ENCODE measurements around the gene NCAM1. TPM values are rescaled to one million over a fixed set of nuclear protein-coding genes. Genes with fewer than 3 reads are reported as not detected.

The NCAM1 gene
- total and polyA plus RNA-seq, 2 donors (not counting 3 experiments of a cell fraction or from before 2014, with no cell fraction given), result 0.03 TPM; not detected in 1

DNA sequence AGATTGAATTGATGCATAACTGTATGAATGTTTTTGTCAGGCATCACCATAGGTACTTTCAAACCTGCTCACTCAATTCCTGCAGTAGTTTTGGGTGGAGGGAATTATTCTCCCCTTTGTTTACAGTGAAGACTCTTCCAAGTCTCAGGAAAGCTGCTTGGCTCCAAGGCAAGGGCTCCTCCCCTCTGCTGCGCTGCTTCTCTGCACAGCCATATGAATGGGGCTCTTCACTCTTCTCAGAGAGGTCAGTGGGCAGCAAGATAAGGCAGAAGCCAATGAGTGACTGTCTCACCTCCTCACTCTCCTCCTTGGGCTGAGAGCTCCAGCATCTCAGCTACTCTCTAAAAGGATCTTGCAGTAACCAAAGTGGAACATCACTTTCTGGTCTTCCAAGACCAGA, 187.4 kb downstream of the NCAM1 start:
- Histone ChIP-seq H3K79me2 (ENCODE audit: control insufficient read depth, insufficient read depth, low read length) (no peaks in the 10 kb centered on the region), H3K4me2 (ENCODE audit: insufficient read depth, low read length) (no peak overlapping the region), H3K9ac (replicated peaks; ENCODE audit: extremely low read depth, insufficient read depth, low read length) (no peak overlapping the region), H3K4me3 (replicated peaks in 1 of 3; ENCODE audit: insufficient read depth in 1 of 3, low read depth in 1 of 3, low read length in 3 of 3) (no peak overlapping the region), H3K9me3 (replicated peaks; ENCODE audit: control insufficient read depth, insufficient read depth, low read length) (no peaks in the 10 kb centered on the region), H3K36me3 (ENCODE audit: control insufficient read depth in 2 of 2, extremely low read depth in 1 of 2, insufficient read depth in 2 of 2, low read length in 2 of 2) (no peaks in the 10 kb centered on the region), H3K27ac (ENCODE audit: insufficient read depth, low read depth, low read length) (no peak overlapping the region), H3K27me3 (ENCODE audit: control insufficient read depth in 2 of 2, insufficient read depth in 2 of 2, low read length in 2 of 2) (no peaks in the 10 kb centered on the region), H4K20me1 (replicated peaks; ENCODE audit: control insufficient read depth, extremely low read depth, insufficient read depth, low read length) (no peaks in the 10 kb centered on the region), H3K4me1 (ENCODE audit: control insufficient read depth, extremely low read depth, insufficient read depth, low read length) (no peaks in the 10 kb centered on the region), H3K9me1 (replicated peaks; ENCODE audit: control insufficient read depth, extremely low read depth, insufficient read depth, low read length) (no peaks in the 10 kb centered on the region), H2AFZ (ENCODE audit: low read depth, low read length) (no peak overlapping the region)
- dilution Hi-C loops (cut with MboI; ENCODE audit: extremely low pct_ligation_motif_present, low sequenced_read_pairs), result no loop called here
- no peak for FAIRE-seq
- DNase-seq (ENCODE audit: low read depth, low spot score), result no peak
- CTCF ChIA-PET, result no interaction called here
- POLR2A ChIA-PET, result no interaction called here
- intact Hi-C loops (cut with micrococcal nuclease), result no loop called here
- BruUV-seq (replicated peaks), result no TSS peak
- TF ChIP-seq MYC (IDR thresholded peaks at IDR 0.05; ENCODE audit: low read depth, low read length) (no peak), JUN (IDR thresholded peaks at IDR 0.05; ENCODE audit: borderline replicate concordance, insufficient read depth, insufficient read length, low read depth) (no peak), GATA2 (IDR thresholded peaks at IDR 0.05; ENCODE audit: insufficient read depth, insufficient read length, low read depth, low read length) (no peak), EZH2 (IDR thresholded peaks at IDR 0.05; ENCODE audit: borderline replicate concordance, low read depth, low read length, severe bottlenecking) (no peak), MAX (IDR thresholded peaks at IDR 0.05; ENCODE audit: insufficient read depth, insufficient read length) (no peak), POLR2AphosphoS5 (IDR thresholded peaks at IDR 0.05; ENCODE audit: insufficient read depth, low read depth, low read length) (no peak), POLR2A (IDR thresholded peaks at IDR 0.05; ENCODE audit: low read depth, low read length) (no peak), FOS (IDR thresholded peaks at IDR 0.05; ENCODE audit: borderline replicate concordance, insufficient read depth, low read length) (no peak)
- TF ChIP-seq, protein P1, sequence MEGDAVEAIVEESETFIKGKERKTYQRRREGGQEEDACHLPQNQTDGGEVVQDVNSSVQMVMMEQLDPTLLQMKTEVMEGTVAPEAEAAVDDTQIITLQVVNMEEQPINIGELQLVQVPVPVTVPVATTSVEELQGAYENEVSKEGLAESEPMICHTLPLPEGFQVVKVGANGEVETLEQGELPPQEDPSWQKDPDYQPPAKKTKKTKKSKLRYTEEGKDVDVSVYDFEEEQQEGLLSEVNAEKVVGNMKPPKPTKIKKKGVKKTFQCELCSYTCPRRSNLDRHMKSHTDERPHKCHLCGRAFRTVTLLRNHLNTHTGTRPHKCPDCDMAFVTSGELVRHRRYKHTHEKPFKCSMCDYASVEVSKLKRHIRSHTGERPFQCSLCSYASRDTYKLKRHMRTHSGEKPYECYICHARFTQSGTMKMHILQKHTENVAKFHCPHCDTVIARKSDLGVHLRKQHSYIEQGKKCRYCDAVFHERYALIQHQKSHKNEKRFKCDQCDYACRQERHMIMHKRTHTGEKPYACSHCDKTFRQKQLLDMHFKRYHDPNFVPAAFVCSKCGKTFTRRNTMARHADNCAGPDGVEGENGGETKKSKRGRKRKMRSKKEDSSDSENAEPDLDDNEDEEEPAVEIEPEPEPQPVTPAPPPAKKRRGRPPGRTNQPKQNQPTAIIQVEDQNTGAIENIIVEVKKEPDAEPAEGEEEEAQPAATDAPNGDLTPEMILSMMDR (IDR thresholded peaks at IDR 0.05; ENCODE audit: extremely low read depth in 1 of 2, insufficient read depth in 1 of 2, low read depth in 1 of 2, low read length in 2 of 2), result no peak

Measured in endothelial cell of umbilical vein (primary cell).